NCI-H1417 treated with DMSO at 0.1 percent for 48 hours (cell line): ENCODE results near the gene ADIPOQ.
"Not testable (repeated sequence)": the region's sequence is repeated elsewhere in the genome, so short reads cannot be mapped to it uniquely, and the experiment has no call there.

Source experiments
- DNase-seq: peaks from one replicate; lab custom pipeline; 2025; lab: John Stamatoyannopoulos, UW

ADIPOQ gene

GRCh38 chr3:186826410-186826975, 16.0 kb upstream of the ADIPOQ start:
- no peak for DNase-seq

- peak; percentile 83 for DNase-seq
These were observed 15.3 kb upstream of the ADIPOQ start for GRCh38 chr3:186826976-186827857.

GRCh38 chr3:186828340-186828739, 14.2 kb upstream of the ADIPOQ start:
- DNase-seq: no peak

GRCh38 chr3:186831798-186832197, 10.7 kb upstream of the ADIPOQ start:
- no peak for DNase-seq

GRCh38 chr3:186832276-186832675, 10.2 kb upstream of the ADIPOQ start:
- no peak for DNase-seq

GRCh38 chr3:186839874-186840641, 2.5 kb upstream of the ADIPOQ start:
- DNase-seq: no peak

DNA sequence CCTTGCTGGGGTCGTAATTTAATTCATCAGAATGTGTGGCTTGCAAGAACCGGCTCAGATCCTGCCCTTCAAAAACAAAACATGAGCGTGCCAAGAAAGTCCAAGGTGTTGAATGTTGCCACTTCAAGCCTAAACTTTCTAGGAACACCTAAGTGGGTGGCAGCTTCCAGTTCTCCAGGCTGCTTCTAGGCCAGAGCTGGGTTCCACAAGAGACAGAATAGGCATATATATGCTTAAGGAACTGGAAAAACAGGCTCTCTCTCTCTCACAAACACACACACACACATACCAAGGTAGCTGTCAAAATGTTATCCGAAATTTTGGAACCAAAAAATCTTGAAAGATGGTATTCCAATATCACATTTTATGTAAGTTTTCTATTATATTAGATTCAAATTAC, 890 bp upstream of the ADIPOQ start:
- DNase-seq: no peak

DNA sequence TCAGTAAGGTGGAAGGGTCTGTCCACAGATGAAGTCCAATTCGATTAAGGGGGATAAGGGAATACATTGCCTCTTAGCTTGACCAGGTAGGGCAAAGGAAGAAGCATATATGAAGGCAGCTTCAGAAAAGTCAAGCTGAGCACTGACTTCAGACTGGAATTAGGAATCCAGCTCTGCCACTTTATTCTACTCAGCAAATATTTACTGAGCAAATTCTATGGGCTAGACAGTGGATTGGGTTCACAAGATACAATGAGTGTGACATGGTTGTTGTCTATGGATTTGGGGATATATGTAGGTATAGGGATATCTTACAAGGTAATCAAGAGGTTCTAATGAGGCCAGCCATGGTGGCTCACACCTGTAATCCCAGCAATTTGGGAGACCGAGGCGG, 526 bp downstream of the ADIPOQ start:
- DNase-seq: no peak

- DNase-seq: no peak
These were observed 2.4 kb downstream of the ADIPOQ start for GRCh38 chr3:186844908-186845307.

GRCh38 chr3:186845756-186846155, 3.2 kb downstream of the ADIPOQ start:
- no peak for DNase-seq

DNA sequence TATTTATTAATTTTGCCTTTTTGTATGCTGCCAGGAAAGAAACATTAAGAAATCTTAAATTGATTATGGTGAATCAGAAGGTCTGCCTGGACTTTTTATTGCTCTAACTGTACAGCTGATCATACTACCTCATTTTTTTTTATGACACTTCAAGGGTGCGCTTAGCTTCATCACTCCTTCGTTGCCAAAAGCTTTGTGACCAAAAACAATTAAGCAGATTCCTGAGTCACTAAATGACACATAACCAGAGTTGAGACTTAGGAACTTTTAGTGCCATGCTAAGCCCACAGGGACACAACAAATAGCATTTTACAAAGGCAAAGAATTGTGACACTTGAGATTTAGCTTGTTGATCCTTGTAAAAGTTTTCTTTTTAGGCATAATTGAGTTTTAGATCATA, 4.9 kb downstream of the ADIPOQ start:
- DNase-seq: no peak

- peak; percentile 37 for DNase-seq
These were observed 7.0 kb downstream of the ADIPOQ start for GRCh38 chr3:186849374-186849975.

DNA sequence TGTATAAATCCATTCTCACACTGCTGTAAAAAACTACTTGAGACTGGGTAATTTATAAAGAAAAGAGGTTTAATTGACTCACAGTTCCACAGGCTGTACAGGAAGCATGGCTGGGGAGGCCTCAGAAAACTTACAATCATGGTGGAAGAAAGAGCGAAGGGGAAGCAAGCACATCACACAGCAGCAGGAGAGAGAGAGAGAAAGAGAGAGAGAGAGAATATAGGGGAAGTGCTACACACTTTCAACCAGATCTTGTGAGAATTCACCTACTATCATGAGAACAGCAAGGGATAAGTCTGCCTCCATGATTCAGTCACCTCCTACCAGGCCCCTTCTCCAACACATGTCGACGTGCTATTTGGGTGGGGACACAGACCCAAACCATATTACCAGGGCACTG, 9.3 kb downstream of the ADIPOQ start:
- DNase-seq: not testable (repeated sequence)

GRCh38 chr3:186852994-186853393, 10.5 kb downstream of the ADIPOQ start:
- DNase-seq: no peak

DNA sequence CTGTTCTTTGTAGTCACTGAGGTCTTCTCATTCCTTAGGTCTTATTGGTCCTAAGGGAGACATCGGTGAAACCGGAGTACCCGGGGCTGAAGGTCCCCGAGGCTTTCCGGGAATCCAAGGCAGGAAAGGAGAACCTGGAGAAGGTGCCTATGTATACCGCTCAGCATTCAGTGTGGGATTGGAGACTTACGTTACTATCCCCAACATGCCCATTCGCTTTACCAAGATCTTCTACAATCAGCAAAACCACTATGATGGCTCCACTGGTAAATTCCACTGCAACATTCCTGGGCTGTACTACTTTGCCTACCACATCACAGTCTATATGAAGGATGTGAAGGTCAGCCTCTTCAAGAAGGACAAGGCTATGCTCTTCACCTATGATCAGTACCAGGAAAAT, 11.6 kb downstream of the ADIPOQ start:
- no peak for DNase-seq

DNA sequence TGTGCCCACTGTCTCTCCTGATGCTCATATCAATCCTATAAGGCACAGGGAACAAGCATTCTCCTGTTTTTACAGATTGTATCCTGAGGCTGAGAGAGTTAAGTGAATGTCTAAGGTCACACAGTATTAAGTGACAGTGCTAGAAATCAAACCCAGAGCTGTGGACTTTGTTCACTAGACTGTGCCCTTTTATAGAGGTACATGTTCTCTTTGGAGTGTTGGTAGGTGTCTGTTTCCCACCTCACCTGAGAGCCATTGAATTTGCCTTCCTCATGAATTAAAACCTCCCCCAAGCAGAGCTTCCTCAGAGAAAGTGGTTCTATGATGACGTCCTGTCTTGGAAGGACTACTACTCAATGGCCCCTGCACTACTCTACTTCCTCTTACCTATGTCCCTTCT, 12.4 kb downstream of the ADIPOQ start:
- DNase-seq: no peak

GRCh38 chr3:186857743-186858142, 15.2 kb downstream of the ADIPOQ start:
- DNase-seq: no peak

GRCh38 chr3:186865215-186865853, 22.8 kb downstream of the ADIPOQ start:
- not testable (repeated sequence) for DNase-seq

GRCh38 chr3:186866095-186866494, 23.6 kb downstream of the ADIPOQ start:
- DNase-seq: not testable (repeated sequence)

GRCh38 chr3:186869253-186870100, 27.0 kb downstream of the ADIPOQ start:
- no peak for DNase-seq
